Tibial nerve (tissue), 4 donors: ENCODE measurements around the gene ZSCAN22. TPM values are rescaled to one million over a fixed set of nuclear protein-coding genes. Genes with fewer than 3 reads are reported as not detected.

ENCODE experiments used
- DNase-seq, 2 donors: peaks; one replicate each; pipeline ENCODE4 v3.0.0-alpha.2; 2019; ENCODE audit warnings: low spot score in 2 of 2
- H3K27ac ChIP-seq, 4 donors: fragments of 200-600 bp; sonication (generic) in 3 of 4; one replicate each; pipeline ENCODE4 v1.5.1; 2017 to 2019; ENCODE audit warnings: mild to moderate bottlenecking in 1 of 4
- H3K27me3 ChIP-seq, 2 donors: fragments of 200-600 bp; sonication (generic) in 1 of 2; one replicate each; pipeline versions ENCODE4 v1.5.1 to v1.6.0; 2017 to 2019
- H3K36me3 ChIP-seq, 3 donors: fragments of 200-600 bp; sonication (generic); one replicate each; pipeline ENCODE4 v1.5.1; 2018 to 2019
- H3K4me1 ChIP-seq, 4 donors: fragments of 200-600 bp; sonication (generic) in 3 of 4; one replicate each; pipeline ENCODE4 v1.5.1; 2017 to 2019
- H3K4me3 ChIP-seq, 4 donors: fragments of 200-600 bp; sonication (generic) in 3 of 4; one replicate each; pipeline ENCODE4 v1.5.1; 2017 to 2019; ENCODE audit warnings: mild to moderate bottlenecking in 1 of 4, moderate library complexity in 1 of 4
- H3K9me3 ChIP-seq, 4 donors: fragments of 200-600 bp; sonication (generic) in 3 of 4; one replicate each; pipeline ENCODE4 v1.5.1; 2017 to 2019
- CTCF ChIP-seq, 5 experiments: fragments of 200-600 bp in 3 of 5; fragments of 450-650 bp in 2 of 5; sonication (generic) in 3 of 5; IDR thresholded peaks; one replicate each; pipeline ENCODE4 v1.5.1; 2016 to 2019; ENCODE audit warnings: antibody characterized with exemption in 5 of 5, mild to moderate bottlenecking in 3 of 5, moderate library complexity in 2 of 5
- EP300 ChIP-seq, 2 donors: sonication (generic); formaldehyde crosslinking; IDR thresholded peaks; one replicate each; pipeline ENCODE4 v1.6.1; 2017; ENCODE audit warnings: antibody characterized with exemption in 2 of 2, mild to moderate bottlenecking in 1 of 2
- POLR2A ChIP-seq, 2 donors: fragments of 450-650 bp; IDR thresholded peaks; one replicate each; pipeline ENCODE4 v1.6.1; 2017; ENCODE audit warnings: antibody characterized with exemption in 2 of 2, mild to moderate bottlenecking in 2 of 2, moderate library complexity in 2 of 2
- WGBS, 2 donors: methylation state at CpG; one replicate each; pipeline ENCODE4 v1.1.5; 2018; 5-methylcytosine and 5-hydroxymethylcytosine counted together
- total RNA-seq, 4 donors: library from RNA; depleted of rRNA; stranded (reverse); fragments of >200 nt; gene quantifications; one replicate each; pipeline ENCODE4 v1.1.0, GENCODE V29; 2016

ZSCAN22 gene
- total RNA-seq, 4 donors from 2014 or later = 2.2 to 4.8 (median 4.2) TPM

DNA sequence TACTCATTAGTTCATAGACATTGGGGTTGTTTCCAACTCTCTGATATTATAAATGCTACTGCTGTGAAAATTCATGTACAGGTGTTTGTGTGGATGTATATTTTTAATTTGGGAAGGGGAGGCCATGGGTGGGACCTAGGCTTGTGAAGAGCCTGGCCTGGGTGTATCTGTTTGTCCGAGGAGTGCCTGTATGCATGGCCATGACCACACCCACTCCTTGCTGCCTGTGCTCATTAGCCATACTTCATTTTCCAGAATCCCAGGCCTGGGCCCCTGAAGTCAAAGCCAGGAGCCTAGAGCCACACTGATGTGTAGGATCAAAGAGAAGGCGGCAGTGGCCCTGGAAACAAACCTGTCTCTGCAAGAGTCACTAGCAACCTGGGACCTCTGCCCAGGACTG, 11.2 kb upstream of the ZSCAN22 start:
- 94 to 100% methylated on average over 2 of the region's 2 CpGs for WGBS, 2 donors
- no peak overlapping the region for H3K4me3 ChIP-seq

GRCh38 chr19:58317476-58318072, 9.2 kb upstream of the ZSCAN22 start:
- Histone ChIP-seq H3K27me3 (no peaks in the 10 kb centered on the region), H3K4me1 (no peaks in the 10 kb centered on the region), H3K27ac (no peak overlapping the region), H3K36me3 (peaks cover 4 to 76% (median 15%) of the 10 kb centered on the region in 3 donors), H3K9me3 (peaks cover 0 to 4% (median 0%) of the 10 kb centered on the region in 4 donors), H3K4me3 (no peak overlapping the region)
- TF ChIP-seq EP300 (IDR thresholded peaks at IDR 0.05) (no peak), POLR2A (IDR thresholded peaks at IDR 0.05) (no peak), CTCF (IDR thresholded peaks at IDR 0.05) (no peak)
- no peak for DNase-seq
- WGBS, 2 donors = 61 to 62% methylated on average over 7 of the region's 7 CpGs

More for the DNA sequence above, 11.2 kb upstream of the ZSCAN22 start:
- Histone ChIP-seq H3K9me3 (peaks cover 0 to 4% (median 0%) of the 10 kb centered on the region in 4 donors), H3K4me1 (no peaks in the 10 kb centered on the region), H3K27ac (no peak overlapping the region), H3K36me3 (peaks cover 5 to 76% (median 23%) of the 10 kb centered on the region in 3 donors), H3K27me3 (no peaks in the 10 kb centered on the region)
- DNase-seq = no peak
- TF ChIP-seq EP300 (IDR thresholded peaks at IDR 0.05) (no peak), POLR2A (IDR thresholded peaks at IDR 0.05) (no peak)

DNA sequence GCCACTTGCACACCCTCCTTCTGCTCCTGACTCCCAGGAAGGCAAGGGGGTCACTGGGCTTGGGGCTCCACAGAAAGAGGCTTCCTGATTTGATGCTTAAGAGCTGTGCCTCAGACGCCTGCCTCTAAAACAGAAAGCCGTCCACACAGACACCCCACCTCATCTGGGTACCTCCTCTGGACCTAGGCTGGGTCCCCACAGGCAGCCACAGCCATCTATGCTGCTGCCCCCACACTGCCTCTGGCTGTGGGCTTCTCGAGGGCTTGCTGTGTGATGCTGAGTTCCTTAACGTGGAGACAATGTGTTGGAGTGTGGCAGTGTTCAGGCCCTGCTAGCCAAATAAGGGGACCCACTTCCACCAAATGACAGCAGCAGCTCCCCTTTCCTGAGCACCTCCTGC, 8.5 kb upstream of the ZSCAN22 start:
- 74 to 80% methylated on average over 4 of the region's 4 CpGs for WGBS, 2 donors
- Histone ChIP-seq H3K27ac (no peak overlapping the region), H3K36me3 (peaks cover 0 to 76% (median 8%) of the 10 kb centered on the region in 3 donors), H3K4me3 (no peak overlapping the region), H3K27me3 (no peaks in the 10 kb centered on the region), H3K9me3 (peaks cover 0 to 4% (median 0%) of the 10 kb centered on the region in 4 donors), H3K4me1 (no peaks in the 10 kb centered on the region)
- no peak for DNase-seq
- no peak for TF ChIP-seq POLR2A (IDR thresholded peaks at IDR 0.05)
- TF ChIP-seq EP300 (IDR thresholded peaks at IDR 0.05) = no peak
- no peak for TF ChIP-seq CTCF (IDR thresholded peaks at IDR 0.05)

GRCh38 chr19:58319241-58319640, 7.6 kb upstream of the ZSCAN22 start:
- Histone ChIP-seq H3K4me1 (no peaks in the 10 kb centered on the region), H3K36me3 (peaks cover 0 to 71% (median 0%) of the 10 kb centered on the region in 3 donors), H3K27me3 (no peaks in the 10 kb centered on the region), H3K27ac (no peak overlapping the region), H3K9me3 (peaks cover 0 to 4% (median 0%) of the 10 kb centered on the region in 4 donors), H3K4me3 (no peak overlapping the region)
- TF ChIP-seq CTCF (IDR thresholded peaks at IDR 0.05) (no peak), EP300 (IDR thresholded peaks at IDR 0.05) (no peak), POLR2A (IDR thresholded peaks at IDR 0.05) (no peak)
- 89% methylated on average over 10 of the region's 10 CpGs for WGBS, 2 donors
- no peak for DNase-seq

GRCh38 chr19:58325311-58326022, 1.3 kb upstream of the ZSCAN22 start:
- DNase-seq = no peak
- WGBS, 2 donors = 83 to 87% methylated on average over 6 of the region's 6 CpGs
- H3K4me1 ChIP-seq = peaks cover 0 to 33% (median 12%) of the 10 kb centered on the region in 4 donors
- no peaks in the 10 kb centered on the region for H3K9me3 ChIP-seq
- H3K27me3 ChIP-seq = no peaks in the 10 kb centered on the region
- H3K4me3 ChIP-seq = peak overlapping the region in 1 of 4 donors; percentile 82
- TF ChIP-seq EP300 (IDR thresholded peaks at IDR 0.05) (no peak), POLR2A (IDR thresholded peaks at IDR 0.05) (no peak), CTCF (IDR thresholded peaks at IDR 0.05) (no peak)
- H3K27ac ChIP-seq = no peak overlapping the region
- peaks cover 0 to 33% (median 0%) of the 10 kb centered on the region in 3 donors for H3K36me3 ChIP-seq
